GM21737 (cell line): ENCODE results near the gene KMO.

Experiments
- ATAC-seq: cut with Tn5 transposase; IDR thresholded peaks from one replicate; pipeline ENCODE4 v1.9.1; 2021; ENCODE audit warnings: mild to moderate bottlenecking, moderate library complexity; ENCODE audit not compliant: unreplicated experiment

Gene KMO

DNA sequence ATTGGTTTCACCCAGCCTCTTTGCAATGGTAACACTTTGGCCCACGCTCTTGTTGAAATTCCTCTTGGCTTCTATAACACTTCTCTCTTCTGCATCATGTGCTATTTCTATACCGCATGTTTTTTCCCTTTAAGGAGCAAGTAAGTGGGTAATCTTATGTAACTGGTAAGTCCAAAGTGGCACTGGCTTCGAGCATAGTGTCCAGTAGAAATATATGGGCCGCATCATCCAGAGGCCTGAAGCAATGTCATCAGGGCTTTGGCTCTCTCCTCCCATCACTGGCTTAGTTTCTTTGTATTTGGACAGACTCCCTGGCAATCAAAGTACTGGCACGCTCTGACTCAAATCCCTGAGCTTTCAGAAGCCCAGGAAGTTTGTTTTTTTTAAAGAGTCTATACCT lies 90.5 kb downstream of the KMO start:
- ATAC-seq: no peak

DNA sequence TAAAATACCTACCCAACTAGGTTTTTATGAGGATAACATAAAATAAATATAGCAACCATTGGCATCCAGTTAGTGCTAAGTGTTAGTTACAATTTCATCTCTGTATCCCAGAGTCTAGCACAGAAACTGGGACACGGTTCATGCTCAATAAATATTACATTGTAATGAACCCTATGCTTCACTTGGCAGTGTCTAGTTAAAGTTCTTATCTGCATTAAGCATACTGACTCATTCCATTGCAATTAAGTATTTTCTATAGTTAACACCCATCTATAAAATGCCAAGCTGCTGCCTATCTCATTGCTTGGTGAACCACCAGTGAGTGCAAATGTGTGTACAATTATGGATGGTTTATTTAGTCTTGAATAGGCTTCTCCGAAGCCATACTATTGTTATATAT lies 92.8 kb downstream of the KMO start:
- ATAC-seq: no peak

DNA sequence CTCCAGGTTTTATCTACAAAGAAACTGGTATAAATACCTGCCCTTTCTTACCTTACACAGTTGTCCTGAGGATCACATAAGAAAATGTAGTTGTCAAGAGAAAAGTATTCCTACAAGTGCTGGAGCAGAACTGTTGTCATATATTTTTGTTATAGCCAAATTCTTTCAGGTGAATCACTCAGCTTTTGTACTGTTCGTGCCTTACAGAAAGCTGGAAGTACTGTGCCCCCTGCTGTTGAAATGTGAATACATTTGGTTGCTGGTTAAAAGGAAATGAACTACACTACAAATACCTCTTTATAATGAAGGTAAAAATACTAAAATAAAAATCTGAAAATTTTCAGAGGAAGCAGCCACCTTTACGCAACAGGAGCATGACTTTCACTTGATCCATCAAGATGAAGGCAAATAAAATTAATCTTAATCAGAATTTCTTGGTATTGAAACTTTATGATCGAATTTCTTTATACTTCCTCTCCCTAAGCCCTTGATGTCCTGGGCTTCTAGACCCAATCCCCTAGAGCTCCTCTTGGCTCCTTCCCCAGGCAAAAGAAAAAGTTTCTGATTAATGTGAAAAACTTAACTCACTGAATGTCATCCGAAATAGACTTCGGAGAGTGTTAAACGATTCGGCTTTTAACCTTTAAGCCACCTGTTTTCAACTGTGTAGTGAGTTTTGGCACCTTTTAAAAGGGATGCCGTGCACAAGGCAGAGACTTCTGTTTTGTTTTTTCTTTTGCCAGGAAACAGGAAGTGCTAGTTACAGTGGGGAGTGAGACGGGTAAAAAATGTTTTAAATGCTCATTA lies 95.5 kb downstream of the KMO start:
- peak; percentile 66 for ATAC-seq

DNA sequence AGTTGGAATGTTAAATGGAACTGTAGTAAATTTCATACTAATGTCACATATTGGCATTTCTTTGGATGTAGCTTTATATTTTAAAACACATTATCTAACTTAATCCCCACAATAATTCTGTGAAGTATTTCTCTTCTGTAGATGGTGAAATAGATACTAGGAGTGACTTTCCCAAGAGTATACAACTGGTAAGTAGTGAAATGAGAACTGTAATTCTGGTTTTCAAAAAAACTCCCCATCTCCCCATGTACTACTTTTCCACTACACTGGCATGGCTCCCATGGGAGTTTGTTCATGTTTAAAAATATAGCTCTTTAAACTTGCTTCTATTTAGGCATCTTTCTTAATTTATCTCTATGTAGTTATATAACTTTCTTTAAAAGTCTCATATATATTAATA lies 97.8 kb downstream of the KMO start:
- ATAC-seq: no peak

DNA sequence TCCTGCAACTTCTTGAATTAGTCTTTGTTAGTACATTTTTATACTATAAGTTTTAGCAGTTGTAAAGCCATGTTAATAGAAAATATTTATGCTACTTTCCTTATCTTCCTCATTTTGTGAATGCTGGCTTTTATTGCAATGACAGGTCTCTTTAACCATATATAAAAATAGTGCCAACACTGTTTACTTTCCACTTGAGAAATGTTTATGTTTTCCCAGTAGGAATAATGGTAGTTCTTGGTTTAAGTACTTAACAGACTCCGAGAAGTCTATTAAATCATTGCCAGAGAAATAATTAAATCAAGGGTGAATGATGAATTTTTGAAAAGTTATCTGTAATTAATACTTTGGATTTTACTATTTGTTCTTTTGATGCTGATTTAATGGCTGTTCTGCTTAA lies 98.3 kb downstream of the KMO start:
- no peak for ATAC-seq

DNA sequence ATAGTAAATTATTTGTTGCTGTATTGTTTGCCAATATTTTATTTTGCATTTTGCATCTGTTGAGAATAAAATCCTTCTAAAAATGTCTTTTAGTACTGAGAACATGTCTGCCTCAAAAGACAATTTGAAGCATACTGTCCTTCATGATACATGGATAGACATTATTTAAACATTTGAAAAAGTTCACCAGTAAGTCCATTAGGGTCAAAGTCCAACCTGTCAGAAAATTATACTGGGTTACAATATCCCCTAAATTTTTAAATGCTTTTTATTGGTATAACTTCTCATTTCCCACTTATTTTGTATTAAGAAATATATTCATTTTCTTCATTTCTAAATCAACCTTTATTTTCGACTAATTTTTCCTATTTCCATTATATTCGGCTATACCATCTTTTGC lies 98.7 kb downstream of the KMO start:
- ATAC-seq: no peak

DNA sequence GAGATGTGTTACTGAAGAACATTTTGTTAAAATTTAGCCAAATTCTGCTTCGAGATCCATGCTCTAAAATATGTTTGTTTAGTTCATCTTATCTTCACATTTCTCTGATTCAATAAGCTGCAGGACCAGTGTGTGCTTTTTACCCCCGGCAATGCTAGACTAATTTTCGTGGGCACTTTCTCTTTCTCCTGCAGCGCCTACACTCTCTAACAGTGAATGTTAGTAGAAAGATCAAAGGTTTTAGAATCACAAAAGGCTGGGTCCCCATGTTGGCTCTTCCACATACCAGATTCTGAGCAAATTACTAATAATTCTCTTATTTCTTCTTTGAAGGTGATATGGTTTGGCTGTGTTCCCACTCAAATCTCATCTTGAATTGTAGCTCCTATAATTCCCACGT lies 99.5 kb downstream of the KMO start:
- ATAC-seq: no peak

DNA sequence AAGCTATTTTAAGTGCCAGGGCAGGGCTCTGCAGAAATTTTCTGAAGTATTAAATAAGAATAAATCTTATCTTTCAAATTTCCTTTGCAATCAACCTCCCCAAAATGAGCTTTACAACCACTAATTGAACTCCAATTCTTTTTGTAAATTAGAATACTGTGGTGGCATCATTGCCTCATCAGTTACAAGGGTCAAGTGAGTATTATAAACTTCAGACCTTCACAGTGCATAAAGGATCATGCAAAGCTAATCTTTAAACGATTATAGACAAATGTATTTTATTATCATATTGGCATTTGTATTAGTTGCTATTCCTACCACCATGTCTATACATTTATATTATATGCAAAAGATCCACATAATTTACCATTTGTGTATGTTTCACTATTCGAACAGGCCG lies 100.8 kb downstream of the KMO start:
- no peak for ATAC-seq

DNA sequence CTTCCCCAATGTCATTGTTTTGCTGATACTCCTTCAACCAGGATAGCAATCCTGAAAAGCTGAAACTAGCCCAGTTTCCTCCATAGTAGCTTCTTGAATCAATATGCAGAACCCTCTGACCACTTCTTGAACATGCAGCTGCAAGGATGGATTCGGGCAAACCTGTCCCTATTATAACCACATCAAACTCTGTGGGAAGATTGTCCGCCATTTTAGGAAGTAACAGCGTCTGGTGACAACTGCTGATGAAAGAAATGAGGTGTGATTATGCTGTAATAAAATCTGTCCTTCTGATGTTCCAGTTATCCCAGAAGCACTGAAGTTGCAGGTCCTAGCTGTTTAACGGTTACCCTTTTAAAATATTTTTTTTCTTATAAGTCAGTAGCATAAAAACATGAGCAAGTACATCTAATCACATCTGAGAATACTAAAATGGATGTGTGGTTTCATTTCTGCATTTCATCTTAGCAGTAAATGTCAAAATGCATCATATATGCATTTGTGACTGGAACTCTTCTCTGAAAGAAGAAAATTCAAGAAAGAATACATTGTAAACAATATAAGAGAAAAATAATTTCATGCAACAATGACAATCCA lies 103.5 kb downstream of the KMO start:
- no peak for ATAC-seq

DNA sequence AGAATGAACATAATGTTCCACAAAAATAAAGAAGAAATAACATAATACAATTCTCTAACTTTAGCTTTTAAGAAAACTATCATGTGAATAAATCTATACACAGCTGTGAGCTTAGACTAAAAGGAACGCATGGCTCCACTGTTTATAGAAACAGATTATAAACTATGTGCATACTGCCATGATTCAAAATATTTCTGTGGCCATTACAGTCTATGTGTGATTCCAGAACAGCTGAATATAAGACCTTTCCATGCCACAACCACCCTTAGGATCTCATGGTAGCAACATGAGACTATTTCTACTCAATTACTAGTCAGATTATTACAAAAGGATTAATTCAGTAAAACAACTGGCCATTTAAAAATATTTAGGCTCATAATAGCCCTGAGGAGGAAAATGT lies 104.1 kb downstream of the KMO start:
- ATAC-seq: no peak

DNA sequence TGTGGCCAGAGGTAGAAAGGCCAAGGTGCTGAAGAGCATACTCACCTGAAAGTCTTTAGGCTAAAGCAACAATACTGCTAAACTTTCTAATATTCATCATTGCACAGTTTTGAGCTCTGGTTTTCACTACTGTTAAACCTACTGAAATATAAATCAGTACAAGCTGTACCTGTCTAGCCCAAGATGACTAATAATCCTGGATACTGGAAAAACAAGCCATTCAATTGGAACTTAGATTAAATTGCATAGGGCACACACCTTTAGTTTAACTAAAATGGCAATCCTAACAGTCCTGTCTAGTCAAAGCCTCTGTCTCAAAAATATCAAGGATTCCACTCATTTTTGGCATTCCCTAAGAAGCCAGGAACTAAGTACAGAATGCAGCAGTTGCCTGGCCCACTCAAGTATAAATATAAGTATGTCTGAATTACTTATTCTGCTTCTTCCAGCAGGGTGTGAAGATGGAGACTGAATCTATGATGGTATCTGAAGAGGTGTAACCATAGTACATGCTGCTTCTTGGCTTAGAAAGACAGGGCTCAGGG lies 104.9 kb downstream of the KMO start:
- no peak for ATAC-seq

DNA sequence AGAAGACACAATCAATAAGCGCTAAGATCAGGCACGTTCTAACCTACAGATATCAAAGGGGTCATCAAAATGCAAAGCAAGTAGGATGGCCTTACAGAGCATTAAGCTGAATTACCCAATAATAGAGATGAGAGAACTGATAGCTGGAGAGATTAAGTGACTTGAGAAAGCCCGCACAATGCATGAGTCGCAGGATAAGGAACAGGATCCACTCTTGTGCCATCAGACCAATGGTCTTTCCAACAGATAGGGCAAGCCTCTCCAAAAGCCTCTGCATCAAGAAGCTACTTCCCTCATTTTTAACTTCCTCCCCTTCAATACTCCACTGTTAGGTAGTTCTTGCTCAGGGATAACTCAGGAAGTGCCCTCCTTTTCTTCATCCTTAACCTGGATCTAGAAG lies 105.4 kb downstream of the KMO start:
- no peak for ATAC-seq

DNA sequence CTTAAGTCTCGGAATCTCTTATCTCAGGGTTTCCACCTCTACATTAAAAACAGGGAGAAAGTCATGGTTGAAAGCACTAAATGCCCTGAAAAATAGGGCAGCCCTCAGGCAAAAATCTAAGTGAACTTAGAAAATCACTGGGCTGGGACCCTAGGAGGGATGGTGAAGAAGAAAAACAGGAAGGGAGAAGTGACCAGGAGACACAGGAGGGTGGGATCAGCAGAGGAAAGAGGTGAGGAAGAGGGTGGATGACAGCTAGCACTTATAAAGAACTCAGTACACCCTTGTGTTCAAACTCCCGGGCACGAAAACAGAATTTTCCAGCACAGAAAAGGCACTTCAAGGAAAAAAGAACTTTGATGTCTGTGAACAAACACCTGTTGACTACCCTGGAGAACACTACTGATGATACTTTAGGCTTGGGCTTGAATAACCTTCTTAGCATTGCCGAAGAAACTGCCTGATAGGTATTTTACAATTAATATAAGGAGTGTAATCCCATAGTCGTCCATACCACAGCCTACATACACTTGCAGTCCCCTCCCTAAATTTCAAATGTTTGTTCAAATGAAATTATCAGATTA lies 106.0 kb downstream of the KMO start:
- no peak for ATAC-seq

DNA sequence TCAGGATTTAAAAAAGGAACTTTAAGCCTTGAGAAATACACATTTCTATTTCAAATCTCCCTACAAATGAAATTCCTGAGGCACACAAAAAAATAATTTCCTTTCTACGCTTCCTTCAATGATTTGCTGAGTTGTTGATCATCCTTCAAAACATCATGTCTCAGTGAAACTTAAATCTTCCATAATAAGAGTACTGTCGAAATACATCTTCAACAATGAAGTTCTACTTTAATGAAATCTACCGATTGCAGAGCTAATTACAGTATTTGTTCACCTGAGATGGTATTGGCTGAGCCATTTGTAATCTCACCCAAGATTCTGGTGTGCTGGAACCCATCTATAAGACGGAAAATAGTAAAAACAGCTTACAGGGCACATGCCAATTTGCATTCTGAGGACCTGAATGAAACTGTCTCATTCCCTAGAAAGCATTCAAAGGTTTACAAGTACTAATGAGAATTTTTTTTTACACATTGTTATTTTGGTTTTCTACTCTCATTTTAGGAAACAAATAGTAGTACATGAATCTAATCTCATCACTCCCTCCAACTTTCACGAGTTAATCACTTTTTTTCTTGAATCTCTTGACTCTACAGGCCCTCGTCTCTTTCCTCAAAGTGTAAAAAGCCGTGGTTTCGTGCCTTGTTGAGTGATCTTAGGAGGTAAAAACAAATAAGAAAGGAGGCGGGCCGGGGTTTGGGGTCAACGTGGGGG lies 106.9 kb downstream of the KMO start:
- ATAC-seq: no peak

DNA sequence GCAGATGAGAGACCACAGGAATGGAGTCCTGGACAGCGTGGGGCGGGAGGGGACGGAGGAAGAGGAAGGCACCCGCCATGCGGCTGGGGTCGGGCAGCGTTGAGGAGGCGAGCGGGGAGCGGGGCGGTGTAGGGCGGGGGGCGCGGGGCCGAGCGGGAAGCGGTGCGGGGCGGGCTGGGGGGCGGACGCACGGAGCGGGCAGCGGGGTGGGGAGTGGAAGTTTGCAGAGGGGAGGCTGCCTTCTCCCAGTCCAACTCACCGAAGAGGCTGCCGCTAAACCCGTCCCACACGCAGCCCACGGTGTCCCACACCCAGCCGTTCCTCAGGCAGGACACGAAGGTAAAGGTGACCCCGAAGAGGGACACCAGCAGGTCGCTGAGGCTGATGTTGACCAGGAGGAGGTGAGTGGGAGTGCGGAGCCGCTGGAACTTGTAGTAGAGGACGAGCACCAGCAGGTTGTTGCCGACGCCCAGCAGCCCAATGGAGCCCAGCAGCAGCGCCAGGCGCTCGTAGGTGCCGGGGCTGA lies 107.5 kb downstream of the KMO start:
- peak; percentile 38 for ATAC-seq

DNA sequence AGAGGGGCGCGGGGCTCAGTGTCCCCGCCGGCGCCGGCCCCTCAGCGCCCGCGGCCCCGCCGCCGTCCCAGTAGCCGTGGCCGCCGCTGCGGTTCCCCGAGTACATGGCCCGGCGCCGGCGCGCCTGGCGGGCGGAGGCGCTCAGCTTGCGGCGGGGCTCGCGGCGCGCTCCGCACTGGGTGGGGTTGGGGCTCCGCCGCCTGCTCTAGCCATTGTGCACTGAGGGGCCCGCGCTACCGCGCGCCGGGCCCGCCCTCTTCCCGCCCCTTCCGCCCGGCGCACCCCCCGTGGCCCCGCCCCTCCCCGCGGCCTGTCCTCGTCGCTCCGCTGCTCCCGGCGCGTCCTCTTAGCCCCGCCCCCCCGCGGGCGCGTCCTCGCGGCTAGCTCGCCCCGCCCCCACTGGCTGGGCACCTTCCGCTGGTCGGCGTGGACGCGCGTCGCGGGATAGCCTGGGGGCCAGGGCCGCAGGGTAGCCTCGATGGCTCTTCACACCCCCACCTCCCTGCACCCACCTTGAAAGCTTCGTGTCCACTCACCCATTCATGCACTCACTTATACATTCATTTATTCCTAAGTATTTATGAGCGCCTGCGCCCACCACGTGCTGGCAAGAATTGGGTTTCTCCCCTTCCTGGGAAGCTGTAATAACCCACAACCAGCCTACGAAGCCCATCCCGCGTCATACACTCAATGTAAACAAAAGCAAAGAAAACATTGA lies 108.1 kb downstream of the KMO start, which contains the start of the genes CHML and OPN3:
TSS of gene CHML (minus strand) at position 221 of the 718 bp plus-strand sequence. CDS start 4,603 bp downstream, outside the sequence.
TSS of gene OPN3 (minus strand) at position 221 of the 718 bp plus-strand sequence. CDS start at position 106, 115 bp downstream.
- ATAC-seq: peak; percentile 94

DNA sequence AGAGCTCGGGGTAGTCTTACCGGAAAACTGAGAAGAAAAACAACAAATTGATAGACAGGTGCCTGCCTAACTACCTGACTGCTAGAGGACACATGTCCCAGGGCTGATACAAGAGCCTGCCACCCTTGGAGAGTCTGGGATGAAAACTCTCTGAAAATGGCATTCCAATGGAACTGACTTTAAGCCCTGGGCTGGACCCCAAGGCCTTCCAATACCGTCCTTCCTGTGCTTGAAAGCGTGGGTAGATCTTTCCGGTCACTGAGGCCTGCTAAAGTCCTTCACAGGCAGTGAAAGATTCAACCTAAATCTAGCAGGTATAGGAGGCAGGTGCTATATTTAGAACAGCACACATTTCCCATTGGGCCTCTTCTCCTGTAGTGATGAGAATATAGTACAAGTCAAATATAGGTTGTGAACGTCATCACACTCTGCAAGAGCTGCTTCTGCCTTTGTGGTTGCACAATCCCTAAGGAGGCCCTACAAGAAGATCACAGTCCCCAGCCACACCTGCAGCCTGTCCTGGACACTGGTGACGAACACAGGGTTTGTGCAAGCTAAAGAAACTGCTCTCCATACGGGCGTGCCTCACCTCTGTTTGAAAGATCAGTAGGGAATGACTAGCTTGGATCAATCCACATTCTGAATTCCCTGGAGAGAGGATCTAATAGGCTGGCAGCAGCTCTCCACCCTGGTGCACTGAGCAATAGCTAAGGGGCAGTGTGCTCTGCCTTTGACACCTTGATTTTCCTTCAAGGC lies 108.9 kb downstream of the KMO start:
- no peak for ATAC-seq

DNA sequence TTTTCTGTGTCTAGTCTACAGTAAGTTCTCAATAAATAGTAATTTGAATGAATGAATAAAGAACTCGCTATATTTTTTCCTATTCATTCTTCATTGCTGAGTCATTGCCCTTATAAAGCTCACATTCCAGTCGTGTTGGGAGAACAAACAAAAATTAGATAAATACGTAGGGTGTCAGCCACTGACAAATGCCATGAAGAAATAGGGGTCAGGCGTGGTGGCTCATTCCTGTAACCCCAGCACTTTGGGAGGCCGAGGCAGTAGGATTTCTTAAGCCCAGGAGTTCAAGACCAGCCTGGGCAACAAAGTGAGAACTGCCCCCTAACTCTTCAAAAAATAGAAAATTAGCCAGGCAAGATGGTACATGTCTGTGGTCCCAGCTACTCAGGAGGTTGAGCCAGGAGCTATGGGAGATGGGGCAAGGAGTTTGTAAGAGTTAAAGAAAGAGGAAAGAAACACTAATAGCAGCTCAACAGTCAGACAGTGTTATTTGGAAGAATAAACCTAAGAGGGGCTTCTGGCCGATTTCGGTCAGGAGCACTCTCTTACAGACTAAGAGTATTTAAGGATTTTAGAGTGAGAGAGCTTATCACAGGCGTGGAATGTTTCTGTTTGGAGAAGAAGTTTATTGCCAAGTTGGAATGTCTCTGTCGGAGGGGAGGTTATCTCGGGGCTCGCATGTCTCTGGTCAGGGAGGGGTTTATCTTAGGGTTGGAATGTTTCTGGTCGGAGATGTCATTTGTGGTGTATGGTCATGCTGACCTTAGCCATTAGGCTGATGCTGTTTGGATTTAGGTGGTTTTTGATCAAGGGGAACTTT lies 109.8 kb downstream of the KMO start:
- no peak for ATAC-seq

DNA sequence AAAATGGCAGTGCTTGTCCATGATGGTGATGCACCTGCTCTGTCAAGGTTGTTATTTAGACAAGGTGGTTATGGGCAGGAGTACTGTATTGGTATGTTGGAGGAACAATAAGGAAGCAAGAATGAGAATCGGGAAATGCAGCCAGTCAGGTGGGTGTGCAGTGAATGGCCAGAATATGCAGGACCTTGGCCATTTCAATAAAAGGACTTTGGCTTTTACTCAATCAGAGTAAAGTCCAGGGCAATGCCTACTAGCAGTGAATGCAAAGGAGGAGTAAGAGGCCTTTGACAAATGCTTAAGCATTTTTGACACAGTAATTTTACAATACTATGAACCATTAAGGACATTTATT lies 110.4 kb downstream of the KMO start:
- no peak for ATAC-seq
